WTC11 (cell line): ENCODE data around the gene ETS1. TPM values are rescaled to one million over a fixed set of nuclear protein-coding genes. Genes with fewer than 3 reads are reported as not detected.
"Not testable (repeated sequence)": the region's sequence is repeated elsewhere in the genome, so short reads cannot be mapped to it uniquely, and the experiment has no call there.

Experiments
- ATAC-seq: fragments of 200-7000 bp; cut with Tn5 transposase; 2 replicates; pipeline ENCODE4 v1.10.0; 2021; ENCODE audit warnings: mild to moderate bottlenecking, moderate library complexity
- CTCF ChIA-PET: fragments of 300-600 bp; sonication (Branson Sonifier 250); formaldehyde crosslinking; loops from one replicate; lab custom pipeline; 2021; ENCODE audit warnings: antibody characterized with exemption; lab: Charles Lee
- POLR2A ChIA-PET: fragments of 350-600 bp; sonication (Branson Sonifier 250); formaldehyde crosslinking; loops from one replicate; lab custom pipeline; 2021; ENCODE audit warnings: antibody characterized with exemption; lab: Charles Lee
- DNase-seq: peaks from one replicate; pipeline ENCODE4 v3.0.0; 2021; ENCODE audit warnings: low spot score
- H3K27ac Mint-ChIP-seq: 2 replicates; pipeline ENCODE4 v1.8.0; 2021; ENCODE audit warnings: mixed read lengths
- H3K27me3 Mint-ChIP-seq: 2 replicates; pipeline ENCODE4 v1.8.0; 2021; ENCODE audit warnings: low read depth, mild to moderate bottlenecking, moderate library complexity, mixed read lengths
- H3K36me3 Mint-ChIP-seq: 2 replicates; pipeline ENCODE4 v1.8.0; 2021; ENCODE audit warnings: mixed read lengths
- H3K4me1 Mint-ChIP-seq: 2 replicates; pipeline ENCODE4 v1.8.0; 2022; ENCODE audit warnings: mixed read lengths
- H3K4me3 Mint-ChIP-seq: 2 replicates; pipeline ENCODE4 v1.8.0; 2021; ENCODE audit warnings: mild to moderate bottlenecking, moderate library complexity, mixed read lengths
- H3K9me3 Mint-ChIP-seq: 2 replicates; pipeline ENCODE4 v1.8.0; 2021; ENCODE audit warnings: mixed read lengths
- ARID4B ChIP-seq: sonication (generic); formaldehyde crosslinking; IDR thresholded peaks from 2 replicates; pipeline ENCODE4 v1.8.0; 2023; ENCODE audit warnings: missing genetic modification reagents, mild to moderate bottlenecking, borderline replicate concordance
- CBFB ChIP-seq: sonication (generic); formaldehyde crosslinking; IDR thresholded peaks from 2 replicates; pipeline ENCODE4 v1.8.1; 2022; ENCODE audit warnings: mild to moderate bottlenecking, low read depth, missing genetic modification reagents
- CREB1 ChIP-seq: sonication (generic); formaldehyde crosslinking; IDR thresholded peaks from 2 replicates; pipeline ENCODE4 v1.8.0; 2023; ENCODE audit warnings: mild to moderate bottlenecking, missing genetic modification reagents
- E2F4 ChIP-seq: sonication (generic); formaldehyde crosslinking; IDR thresholded peaks from 2 replicates; pipeline ENCODE4 v1.8.1; 2022; ENCODE audit warnings: low read depth, mild to moderate bottlenecking, moderate library complexity, missing genetic modification reagents, borderline replicate concordance
- EMX1 ChIP-seq: fragments of 250-450 bp; sonication (Bioruptor Pico); IDR thresholded peaks from 2 replicates; pipeline ENCODE4 v1.8.0; 2021; ENCODE audit warnings: mild to moderate bottlenecking
- ERG ChIP-seq: fragments of 250-450 bp; sonication (Bioruptor Pico); IDR thresholded peaks from 2 replicates; pipeline ENCODE4 v1.8.0; 2021; ENCODE audit warnings: mild to moderate bottlenecking
- GABPB1 ChIP-seq: sonication (generic); formaldehyde crosslinking; IDR thresholded peaks from 2 replicates; pipeline ENCODE4 v1.8.1; 2023; ENCODE audit warnings: mild to moderate bottlenecking, missing genetic modification reagents
- MLX ChIP-seq: sonication (generic); formaldehyde crosslinking; IDR thresholded peaks from 2 replicates; pipeline ENCODE4 v1.8.1; 2023; ENCODE audit warnings: mild to moderate bottlenecking, missing genetic modification reagents, moderate library complexity
- NFYB ChIP-seq: sonication (generic); formaldehyde crosslinking; conservative IDR thresholded peaks from 2 replicates; pipeline ENCODE4 v1.8.0; 2022; ENCODE audit warnings: low read depth, missing genetic modification reagents
- SMAD4 ChIP-seq: sonication (generic); formaldehyde crosslinking; IDR thresholded peaks from 2 replicates; pipeline ENCODE4 v1.8.0; 2022; ENCODE audit warnings: mild to moderate bottlenecking, missing genetic modification reagents
- TEAD1 ChIP-seq: sonication (generic); formaldehyde crosslinking; IDR thresholded peaks from 2 replicates; pipeline ENCODE4 v1.8.0; 2022; ENCODE audit warnings: mild to moderate bottlenecking, missing genetic modification reagents
- ZNF232 ChIP-seq: sonication (generic); formaldehyde crosslinking; IDR thresholded peaks from 2 replicates; pipeline ENCODE4 v1.8.0; 2022; ENCODE audit warnings: mild to moderate bottlenecking, missing genetic modification reagents
- ZSCAN18 ChIP-seq: fragments of 250-450 bp; sonication (Bioruptor Pico); IDR thresholded peaks from 2 replicates; pipeline ENCODE4 v2.1.2; 2022; ENCODE audit warnings: mild to moderate bottlenecking, moderate library complexity
- total RNA-seq: library from RNA; stranded (reverse); gene quantifications from 3 replicates; pipeline ENCODE4 v1.2.3, GENCODE V29; 2021

ETS1 gene
- total RNA-seq, 1 experiment from 2014 or later = 33.1 TPM

- no peak for TF ChIP-seq ARID4B (CRISPR knock-in tag)
- TF ChIP-seq GABPB1 (CRISPR knock-in tag) = no peak
Observed at GRCh38 chr11:128450882-128451651, 136.3 kb downstream of the ETS1 start (continued).

- H3K9me3 Mint-ChIP-seq, H3K27me3 Mint-ChIP-seq, DNase-seq, H3K27ac Mint-ChIP-seq, ATAC-seq, POLR2A ChIA-PET, H3K36me3 Mint-ChIP-seq, H3K4me1 Mint-ChIP-seq, H3K4me3 Mint-ChIP-seq, CTCF ChIA-PET: not testable (repeated sequence)
Observed at GRCh38 chr11:128450425-128450824, 136.9 kb downstream of the ETS1 start.

GRCh38 chr11:128448981-128449713 is 138.2 kb downstream of the ETS1 start:
- H3K4me3 Mint-ChIP-seq = no peak overlapping the region
- no peak for ATAC-seq
- no peaks in the 10 kb centered on the region for H3K27me3 Mint-ChIP-seq
- no peaks in the 10 kb centered on the region; the same call in 1 of the 2 replicates for H3K9me3 Mint-ChIP-seq
- H3K4me1 Mint-ChIP-seq = no peaks in the 10 kb centered on the region
- no peak overlapping the region for H3K27ac Mint-ChIP-seq
- no peaks in the 10 kb centered on the region for H3K36me3 Mint-ChIP-seq
- TF ChIP-seq SMAD4 (CRISPR knock-in tag) = no peak
- TF ChIP-seq E2F4 = no peak
- TF ChIP-seq ZNF232 = no peak
- no peak for TF ChIP-seq MLX (CRISPR knock-in tag)
- CTCF ChIA-PET = no interaction called here
- POLR2A ChIA-PET = no interaction called here
- no peak for DNase-seq

GRCh38 chr11:128448200-128448886 is 139.0 kb downstream of the ETS1 start:
- Mint-ChIP-seq H3K27ac (no peak overlapping the region), H3K4me1 (no peaks in the 10 kb centered on the region), H3K9me3 (no peaks in the 10 kb centered on the region; the same call in 1 of the 2 replicates), H3K27me3 (no peaks in the 10 kb centered on the region), H3K4me3 (no peak overlapping the region), H3K36me3 (no peaks in the 10 kb centered on the region)
- ChIA-PET POLR2A (no interaction called here), CTCF (no interaction called here)
- ATAC-seq = peak; percentile 74
- DNase-seq = no peak
- TF ChIP-seq CBFB (CRISPR knock-in tag) (no peak), ERG (no peak), EMX1 (no peak), TEAD1 (no peak), ARID4B (CRISPR knock-in tag) (no peak), CREB1 (no peak), NFYB (CRISPR knock-in tag) (no peak), ZSCAN18 (no peak)
